IMR-90 (cell line): Measurements from ENCODE around the gene WIPI1. TPM values are rescaled to one million over a fixed set of nuclear protein-coding genes. Genes with fewer than 3 reads are reported as not detected.

Experiments
- ATAC-seq: fragments of 200-7000 bp; cut with Tn5 transposase; 2 replicates; pipeline ENCODE4 v1.9.1; 2020; ENCODE audit warnings: low read depth, mild to moderate bottlenecking, moderate library complexity
- BruUV-seq: library from RNA; stranded (reverse); fragments of 400-500 nt; replicated peaks from 2 replicates; lab custom pipeline; 2021; lab: Mats Ljungman, UMichigan
- CTCF ChIA-PET: fragments of 300-600 bp; formaldehyde crosslinking; extraction: SDS; loops from one replicate; lab custom pipeline; 2021; ENCODE audit warnings: antibody characterized with exemption; lab: Yijun Ruan, JAX
- POLR2A ChIA-PET: fragments of 300-600 bp; sonication (Branson Sonifier 250); formaldehyde crosslinking; loops from one replicate; lab custom pipeline; 2022; ENCODE audit warnings: antibody characterized with exemption; ENCODE audit not compliant: unreplicated experiment; lab: Charles Lee
- DNase-seq: peaks from one replicate; pipeline ENCODE4 v3.0.0; 2013
- H2AFZ ChIP-seq: replicated peaks from 2 replicates; pipeline ENCODE3; 2013; ENCODE audit warnings: low read length, mild to moderate bottlenecking; ENCODE audit not compliant: poor library complexity
- H2AK5ac ChIP-seq: 2 replicates; pipeline ENCODE4 v1.6.1; 2013; ENCODE audit warnings: low read depth, low read length, inconsistent platforms
- H2AK9ac ChIP-seq: replicated peaks from 2 replicates; pipeline ENCODE3; 2013; ENCODE audit warnings: mild to moderate bottlenecking, low read depth, low read length, moderate library complexity; ENCODE audit not compliant: poor library complexity
- H2BK120ac ChIP-seq: 2 replicates; pipeline ENCODE4 v1.6.1; 2013; ENCODE audit warnings: low read depth, low read length, inconsistent platforms
- H2BK15ac ChIP-seq: 3 replicates; pipeline ENCODE4 v1.6.1; 2013; ENCODE audit warnings: low read depth, low read length, inconsistent platforms
- H2BK20ac ChIP-seq: 2 replicates; pipeline ENCODE4 v1.6.1; 2013; ENCODE audit warnings: low read depth, mild to moderate bottlenecking, inconsistent platforms, low read length, moderate library complexity
- H2BK5ac ChIP-seq: 2 replicates; pipeline ENCODE4 v1.6.1; 2013; ENCODE audit warnings: mild to moderate bottlenecking, low read depth, low read length, inconsistent platforms; ENCODE audit not compliant: poor library complexity, severe bottlenecking
- H3K14ac ChIP-seq: replicated peaks from 2 replicates; pipeline ENCODE4 v1.6.1; 2013; ENCODE audit warnings: low read depth, low read length, inconsistent platforms
- H3K18ac ChIP-seq: 2 replicates; pipeline ENCODE4 v1.6.1; 2013; ENCODE audit warnings: low read depth, low read length, control low read depth
- H3K23ac ChIP-seq: 2 replicates; pipeline ENCODE4 v1.6.1; 2013; ENCODE audit warnings: low read depth, low read length, inconsistent platforms
- H3K27ac ChIP-seq: 2 replicates; pipeline ENCODE4 v1.5.1; 2013; ENCODE audit warnings: mild to moderate bottlenecking, control low read depth, low read length; ENCODE audit not compliant: insufficient read depth
- H3K27me3 ChIP-seq: 2 replicates; pipeline ENCODE4 v1.6.1; 2013; ENCODE audit warnings: low read length; ENCODE audit not compliant: control insufficient read depth, insufficient read depth
- H3K36me3 ChIP-seq: 2 replicates; pipeline ENCODE4 v1.6.1; 2013; ENCODE audit warnings: low read length, mixed read lengths; ENCODE audit not compliant: control insufficient read depth, insufficient read depth
- H3K4ac ChIP-seq: 2 replicates; pipeline ENCODE4 v1.6.1; 2013; ENCODE audit warnings: low read depth, low read length, inconsistent platforms
- H3K4me1 ChIP-seq: 2 replicates; pipeline ENCODE4 v1.6.1; 2013; ENCODE audit warnings: low read length, mixed read lengths; ENCODE audit not compliant: control insufficient read depth, insufficient read depth
- H3K4me2 ChIP-seq: 2 replicates; pipeline ENCODE4 v1.6.1; 2013; ENCODE audit warnings: low read depth, mild to moderate bottlenecking, control low read depth, low read length, moderate library complexity
- H3K4me3 ChIP-seq: 2 replicates; pipeline ENCODE4 v1.5.1; 2013; ENCODE audit warnings: low read depth, mild to moderate bottlenecking, control low read depth, low read length, moderate library complexity; ENCODE audit not compliant: insufficient read depth
- H3K56ac ChIP-seq: 2 replicates; pipeline ENCODE4 v1.6.1; 2013; ENCODE audit warnings: low read length, inconsistent platforms; ENCODE audit not compliant: insufficient read depth; ENCODE audit errors: extremely low read depth
- H3K79me1 ChIP-seq, 2 experiments: 2 replicates each; pipeline ENCODE4 v1.6.1; 2013; ENCODE audit warnings: low read length in 2 of 2, inconsistent platforms in 1 of 2, low read depth in 1 of 2
- H3K9ac ChIP-seq: 2 replicates; pipeline ENCODE4 v1.6.1; 2013; ENCODE audit warnings: low read depth, low read length, control low read depth
- H3K9me1 ChIP-seq: 2 replicates; pipeline ENCODE4 v1.6.1; 2013; ENCODE audit warnings: low read length, inconsistent platforms; ENCODE audit not compliant: insufficient read depth
- H3K9me3 ChIP-seq: 2 replicates; pipeline ENCODE4 v1.6.1; 2013; ENCODE audit warnings: low read length; ENCODE audit not compliant: control insufficient read depth, insufficient read depth
- H4K20me1 ChIP-seq: 2 replicates; pipeline ENCODE4 v1.6.1; 2013; ENCODE audit warnings: low read length, inconsistent platforms; ENCODE audit not compliant: insufficient read depth
- H4K5ac ChIP-seq: 2 replicates; pipeline ENCODE4 v1.6.1; 2013; ENCODE audit warnings: mild to moderate bottlenecking, low read depth, low read length, control low read depth
- H4K8ac ChIP-seq, 2 experiments: 2 replicates each; pipeline ENCODE4 v1.6.1; 2013; ENCODE audit warnings: low read depth in 2 of 2, low read length in 2 of 2, control low read depth in 1 of 2, inconsistent platforms in 1 of 2
- H4K91ac ChIP-seq: 2 replicates; pipeline ENCODE4 v1.6.1; 2013; ENCODE audit warnings: low read depth, low read length, inconsistent platforms; ENCODE audit not compliant: insufficient read depth
- BHLHE40 ChIP-seq: fragments of 150-350 bp; IDR thresholded peaks from 2 replicates; pipeline ENCODE4 v1.6.1; 2016; ENCODE audit warnings: mild to moderate bottlenecking, low read depth, low read length
- CEBPB ChIP-seq: IDR thresholded peaks from 2 replicates; pipeline ENCODE4 v1.6.1; 2012; ENCODE audit warnings: low read depth, low read length, improper control_type of control experiment
- CHD1 ChIP-seq: IDR thresholded peaks from 2 replicates; pipeline ENCODE4 v1.6.1; 2012; ENCODE audit warnings: low read depth, low read length, improper control_type of control experiment
- CTCF ChIP-seq: conservative IDR thresholded peaks from 2 replicates; pipeline ENCODE4 v1.5.1; 2012; ENCODE audit warnings: mild to moderate bottlenecking, low read depth, low read length, improper control_type of control experiment
- ELK1 ChIP-seq: fragments of 150-350 bp; IDR thresholded peaks from 2 replicates; pipeline ENCODE4 v1.6.1; 2016; ENCODE audit warnings: low read depth, mild to moderate bottlenecking, low read length, moderate library complexity, borderline replicate concordance
- FOS ChIP-seq: fragments of 150-350 bp; IDR thresholded peaks from 2 replicates; pipeline ENCODE4 v1.6.1; 2016; ENCODE audit warnings: low read depth, low read length
- MAFK ChIP-seq: IDR thresholded peaks from 2 replicates; pipeline ENCODE4 v1.6.1; 2012; ENCODE audit warnings: low read depth, low read length, improper control_type of control experiment
- MAZ ChIP-seq: IDR thresholded peaks from 2 replicates; pipeline ENCODE4 v1.6.1; 2012; ENCODE audit warnings: low read depth, mild to moderate bottlenecking, low read length, improper control_type of control experiment, moderate library complexity, borderline replicate concordance
- MXI1 ChIP-seq: IDR thresholded peaks from 2 replicates; pipeline ENCODE4 v1.6.1; 2012; ENCODE audit warnings: low read depth, mild to moderate bottlenecking, low read length, moderate library complexity, borderline replicate concordance
- NFE2L2 ChIP-seq: fragments of 150-350 bp; IDR thresholded peaks from 2 replicates; pipeline ENCODE4 v1.6.1; 2016; ENCODE audit warnings: low read depth, mild to moderate bottlenecking, low read length
- POLR2A ChIP-seq: IDR thresholded peaks from 2 replicates; pipeline ENCODE4 v1.6.1; 2012; ENCODE audit warnings: mild to moderate bottlenecking, low read depth, low read length
- RAD21 ChIP-seq: IDR thresholded peaks from 2 replicates; pipeline ENCODE4 v1.6.1; 2012; ENCODE audit warnings: low read length, improper control_type of control experiment
- RCOR1 ChIP-seq: IDR thresholded peaks from 2 replicates; pipeline ENCODE4 v1.6.1; 2012; ENCODE audit warnings: mild to moderate bottlenecking, low read length, improper control_type of control experiment; ENCODE audit not compliant: insufficient replicate concordance
- RFX5 ChIP-seq: IDR thresholded peaks from 2 replicates; pipeline ENCODE4 v1.8.0; 2012; ENCODE audit warnings: low read depth, mild to moderate bottlenecking, low read length, moderate library complexity
- SMC3 ChIP-seq: fragments of 150-350 bp; IDR thresholded peaks from 2 replicates; pipeline ENCODE4 v1.6.1; 2016; ENCODE audit warnings: low read depth, mild to moderate bottlenecking, antibody characterized with exemption, low read length, moderate library complexity
- USF2 ChIP-seq: fragments of 150-350 bp; IDR thresholded peaks from 2 replicates; pipeline ENCODE4 v1.6.1; 2017; ENCODE audit warnings: mild to moderate bottlenecking, antibody characterized with exemption, low read length, low read depth
- WGBS, 2 experiments: methylation state at CpG; one replicate each; pipeline versions ENCODE4 v1.1.5 to v1.1.7; 2013; ENCODE audit warnings: missing lambda C conversion rate in 2 of 2; ENCODE audit not compliant: insufficient read length in 1 of 2; ENCODE audit errors: extremely low coverage in 2 of 2; 5-methylcytosine and 5-hydroxymethylcytosine counted together
- dilution Hi-C: fragments of 300-500 bp; cut with HindIII; formaldehyde crosslinking; loops from one replicate; pipeline ENCODE4 v1.14.3; 2018; ENCODE audit warnings: low sequenced_read_pairs; ENCODE audit not compliant: unreplicated experiment
- in situ Hi-C: fragments of 300-500 bp; cut with MboI; formaldehyde crosslinking; loops from 3 replicates; pipeline ENCODE4 v1.14.3; 2019; ENCODE audit warnings: low sequenced_read_pairs, inconsistent platforms, mixed read lengths
- intact Hi-C: fragments of 100-400 bp; cut with micrococcal nuclease; formaldehyde crosslinking; loops from 2 replicates; pipeline ENCODE4 v1.10.0; 2022
- polyA plus RNA-seq, 3 experiments: library from polyadenylated mRNA; depleted of rRNA; stranded (reverse); fragments of >200 nt; gene quantifications; 2 replicates each; pipeline ENCODE4 v1.2.3, GENCODE V29; 2012; ENCODE audit warnings: low replicate concordance in 1 of 3
- total RNA-seq: library from RNA; depleted of rRNA; stranded (reverse); fragments of >200 nt; gene quantifications from 2 replicates; pipeline ENCODE4 v1.2.3, GENCODE V29; 2012

Gene WIPI1
- total and polyA plus RNA-seq, 2 of the 4 experiments (the other 2 are of a cell fraction), result 78.6 to 129 TPM

- H4K5ac ChIP-seq, result no peak overlapping the region
- no peaks in the 10 kb centered on the region for H4K20me1 ChIP-seq
- H3K9me3 ChIP-seq, result no peaks in the 10 kb centered on the region
- no peak overlapping the region for H3K27ac ChIP-seq
- H3K36me3 ChIP-seq, result peaks cover 54% of the 10 kb centered on the region
- no peak overlapping the region for H3K23ac ChIP-seq
- ATAC-seq (no peak), DNase-seq (no peak)
- intact Hi-C loops (no loop called here), dilution Hi-C loops (no loop called here), in situ Hi-C loops (no loop called here)
- BruUV-seq, result no TSS peak
- ChIA-PET POLR2A (no interaction called here), CTCF (no interaction called here)
- H3K56ac ChIP-seq, result no peak overlapping the region
- no peak overlapping the region for H2BK5ac ChIP-seq
- H3K18ac ChIP-seq, result no peak overlapping the region
- H3K27me3 ChIP-seq, result no peaks in the 10 kb centered on the region
- no peak overlapping the region for H3K4ac ChIP-seq
- H2AK5ac ChIP-seq, result no peak overlapping the region
- peaks cover 3% of the 10 kb centered on the region for H3K4me1 ChIP-seq
- H2BK20ac ChIP-seq, result no peak overlapping the region
- no peak overlapping the region for H3K14ac ChIP-seq
- H3K79me1 ChIP-seq, result peaks cover 8 to 18% of the 10 kb centered on the region in 2 experiments; a peak in 3 of 4 replicates
- no peak overlapping the region for H4K8ac ChIP-seq
- no peak overlapping the region for H2BK120ac ChIP-seq
- no peak overlapping the region for H4K91ac ChIP-seq
- no peak overlapping the region for H2AK9ac ChIP-seq
- H3K9me1 ChIP-seq, result 0 out of 2 replicates have a peak, but pooled peaks cover 3% of the 10 kb centered on the region
- H2AFZ ChIP-seq, result no peak overlapping the region
- H2BK15ac ChIP-seq, result no peak overlapping the region
- 37% methylated on average over 2 of the region's 8 CpGs; no CpG with 5 or more reads in 1 of the 2 experiments for WGBS, 2 experiments
- H3K4me2 ChIP-seq, result no peak overlapping the region
- TF ChIP-seq SMC3 (no peak), USF2 (no peak), RCOR1 (no peak), MAZ (no peak), MAFK (no peak), NFE2L2 (no peak), CTCF (no peak), MXI1 (no peak), BHLHE40 (no peak), RFX5 (no peak), CEBPB (no peak), CHD1 (no peak), RAD21 (no peak), POLR2A (no peak), FOS (no peak), ELK1 (no peak)
- no peak overlapping the region for H3K9ac ChIP-seq
- no peak overlapping the region for H3K4me3 ChIP-seq
Observed at GRCh38 chr17:68445671-68446070, 11.6 kb downstream of the WIPI1 start.
